ENCODE data around the gene CPN1.

CPN1 gene

DNA sequence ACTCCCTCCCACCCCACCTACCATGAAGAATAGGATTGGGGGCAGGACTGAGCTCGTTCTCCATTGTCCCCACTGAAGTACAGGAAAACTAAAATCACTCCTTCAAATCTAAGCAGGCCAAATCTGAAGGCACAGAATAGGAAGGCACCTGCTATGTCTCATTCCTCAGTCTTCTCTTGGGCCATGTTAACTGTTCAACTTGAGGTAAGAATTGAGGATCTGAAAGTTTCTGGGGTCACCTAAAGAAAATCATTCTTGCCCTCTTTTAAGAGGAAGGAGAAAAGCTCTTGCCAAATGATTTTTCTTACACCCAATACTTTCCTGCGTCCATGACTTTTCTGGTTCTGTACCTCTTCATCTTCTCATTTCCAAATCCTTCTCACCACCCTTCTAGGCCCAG is 4.9 kb downstream of the CPN1 start:
- no peak for DNase-seq (ENCODE audit: low spot score)

DNA sequence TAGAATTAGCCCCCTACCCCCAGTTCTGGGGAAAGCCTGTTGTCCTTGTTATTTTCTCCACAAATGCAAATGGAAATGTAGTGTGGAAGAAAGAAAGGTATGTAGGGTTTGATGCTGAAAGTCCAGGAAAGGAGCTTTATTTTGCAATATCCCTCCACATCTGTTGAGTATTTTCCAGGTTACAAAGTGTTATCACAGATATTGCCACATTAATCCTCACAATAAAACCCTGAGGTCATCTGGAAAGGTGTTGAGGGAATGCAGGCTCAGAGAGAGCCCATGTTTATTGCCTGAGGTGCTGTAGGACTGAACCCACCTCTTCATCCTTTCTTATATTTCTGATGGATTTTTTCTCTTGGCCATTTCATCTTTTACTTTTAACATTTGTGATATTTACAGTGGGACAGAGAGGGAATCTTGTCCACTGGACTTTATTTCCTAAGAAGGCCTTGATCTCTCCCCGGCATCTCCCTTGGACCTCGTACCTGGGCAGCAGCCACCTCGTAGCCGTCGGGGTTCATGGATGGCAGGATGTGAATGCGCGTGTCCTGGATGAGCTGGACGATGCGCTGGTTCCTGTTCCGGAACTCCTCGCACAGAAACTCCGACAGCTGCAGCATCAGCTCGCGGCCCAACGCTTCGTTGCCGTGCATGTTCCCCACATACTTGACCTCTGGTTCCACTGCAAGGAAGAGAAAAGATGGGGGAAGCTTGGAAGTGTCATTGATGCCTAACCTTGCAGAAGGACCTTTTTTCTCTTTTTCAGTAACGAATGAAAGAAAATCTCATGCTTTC is 6.0 kb downstream of the CPN1 start:
- no peak for DNase-seq (ENCODE audit: low spot score)

DNA sequence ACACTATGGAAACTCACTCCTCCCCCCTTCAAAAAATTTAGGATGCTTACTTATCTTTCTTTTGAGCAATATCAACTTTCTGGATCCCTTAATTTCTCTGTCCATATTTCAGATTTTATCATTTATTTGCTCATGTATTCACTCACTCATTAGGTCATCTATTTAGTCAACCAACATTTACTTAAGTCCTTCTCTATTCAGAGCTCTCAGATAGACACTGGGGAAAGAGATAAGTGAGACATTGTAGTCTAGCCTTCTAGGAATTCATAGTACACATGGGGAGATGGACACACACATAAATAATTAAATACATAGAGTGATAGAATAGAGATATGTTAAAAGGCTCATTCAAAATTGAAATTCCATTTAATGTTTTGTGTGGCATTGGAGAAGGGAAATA is 9.2 kb downstream of the CPN1 start:
- no peak for DNase-seq (ENCODE audit: low spot score)

DNA sequence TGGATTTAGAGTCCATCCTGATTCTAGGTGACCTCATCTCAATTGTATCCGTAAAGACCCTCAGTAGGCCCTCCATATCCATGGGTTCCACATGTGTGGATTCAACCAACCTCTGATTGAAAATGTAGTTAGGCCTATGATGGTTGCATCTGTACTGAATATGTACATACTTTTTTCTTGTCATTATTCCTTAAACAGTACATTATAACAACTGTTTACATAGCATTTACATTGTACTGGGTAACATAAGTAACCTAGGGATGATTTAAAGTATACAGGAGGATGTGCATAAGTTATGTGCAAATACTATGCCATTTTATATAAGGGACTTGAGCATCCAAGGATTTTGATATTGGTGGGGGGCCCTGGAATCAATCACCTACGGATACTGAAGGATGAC is 10.1 kb downstream of the CPN1 start:
- DNase-seq (ENCODE audit: low spot score) = no peak

DNA sequence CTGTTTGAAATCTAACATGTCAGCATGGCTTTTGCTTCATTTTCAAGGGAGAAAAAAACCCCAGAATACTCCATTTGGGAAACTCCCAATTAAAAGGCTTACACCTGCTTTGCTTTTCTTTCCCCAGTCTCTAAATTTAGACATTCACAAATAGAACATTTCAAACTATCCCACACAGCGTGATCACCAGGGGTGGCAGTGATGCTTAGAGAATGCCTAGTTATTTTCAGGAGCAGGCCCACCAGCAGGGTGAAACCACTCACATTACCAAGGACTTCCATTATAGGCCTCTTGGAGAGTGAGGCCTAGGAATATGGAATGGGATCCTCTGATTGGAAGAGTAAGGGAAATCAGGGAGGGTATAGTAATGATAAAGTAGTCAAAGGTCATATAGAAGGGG is 14.2 kb downstream of the CPN1 start:
- no peak for DNase-seq (ENCODE audit: low spot score)

DNA sequence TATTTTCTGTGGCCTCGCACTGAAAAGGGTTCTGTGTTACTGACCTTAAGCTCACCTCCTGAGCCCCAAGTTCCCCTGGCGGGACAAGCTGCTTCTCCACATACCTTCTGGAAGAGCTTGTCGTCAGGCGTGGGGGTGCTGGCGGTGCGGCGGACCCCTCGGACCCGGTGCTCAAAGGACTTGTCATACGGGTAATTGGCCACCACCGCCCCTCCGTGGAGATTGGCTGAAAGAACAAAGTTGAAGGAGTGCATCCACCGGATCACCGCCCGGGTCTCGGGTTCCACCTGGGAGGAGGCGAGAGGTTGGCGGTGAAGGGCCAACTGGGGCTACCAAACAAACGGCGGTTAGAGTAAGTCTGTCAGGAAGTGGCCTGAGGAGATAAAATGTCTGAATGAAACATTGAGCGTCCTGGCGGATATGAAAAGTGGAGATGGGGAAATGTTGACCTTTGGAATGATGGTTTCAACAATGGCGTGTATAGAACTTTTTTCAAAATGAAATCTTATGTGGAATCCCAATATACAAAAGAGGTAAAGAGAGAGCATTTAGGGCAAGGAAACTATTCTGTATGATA is 16.5 kb downstream of the CPN1 start:
- no peak for DNase-seq (ENCODE audit: low spot score)

DNA sequence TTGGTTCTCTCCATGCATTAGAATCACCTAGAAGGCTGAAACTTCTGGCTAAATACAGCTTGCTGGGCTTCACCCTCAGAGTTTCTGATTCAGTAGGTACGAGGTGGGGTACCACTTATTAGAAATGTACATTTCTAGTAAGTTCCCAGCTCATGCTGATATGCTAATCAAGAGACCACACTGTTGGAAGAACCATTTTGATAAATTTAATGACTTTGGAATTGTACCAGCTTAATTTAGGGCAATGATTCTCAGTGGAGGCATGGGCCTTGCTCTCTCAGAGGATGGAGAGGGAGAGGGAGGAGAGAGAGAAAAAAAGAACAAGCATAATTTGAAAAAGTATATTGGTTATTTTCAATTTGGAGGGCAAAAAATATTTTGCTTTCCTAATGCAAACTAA is 20.3 kb downstream of the CPN1 start:
- no peak for DNase-seq (ENCODE audit: low spot score)

DNA sequence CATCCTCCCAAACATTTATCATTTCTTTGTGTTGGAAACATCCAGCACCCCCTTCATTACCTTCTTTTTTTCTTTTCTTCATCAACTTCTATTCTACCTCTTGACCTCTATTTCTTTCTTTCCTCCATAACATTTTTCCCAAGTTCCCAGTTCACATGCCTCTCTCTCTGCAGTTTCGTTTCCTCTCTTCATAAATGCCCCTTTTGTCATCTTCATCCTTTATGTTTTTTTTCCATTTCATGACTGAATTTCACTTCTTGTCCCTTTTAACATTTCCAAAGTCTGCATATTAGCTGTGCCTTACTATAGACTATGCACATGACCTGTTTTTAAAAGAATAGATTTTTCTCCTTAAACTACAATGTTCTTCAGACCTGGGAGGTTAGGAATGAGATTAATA is 23.7 kb downstream of the CPN1 start:
- DNase-seq (ENCODE audit: low spot score) = no peak

DNA sequence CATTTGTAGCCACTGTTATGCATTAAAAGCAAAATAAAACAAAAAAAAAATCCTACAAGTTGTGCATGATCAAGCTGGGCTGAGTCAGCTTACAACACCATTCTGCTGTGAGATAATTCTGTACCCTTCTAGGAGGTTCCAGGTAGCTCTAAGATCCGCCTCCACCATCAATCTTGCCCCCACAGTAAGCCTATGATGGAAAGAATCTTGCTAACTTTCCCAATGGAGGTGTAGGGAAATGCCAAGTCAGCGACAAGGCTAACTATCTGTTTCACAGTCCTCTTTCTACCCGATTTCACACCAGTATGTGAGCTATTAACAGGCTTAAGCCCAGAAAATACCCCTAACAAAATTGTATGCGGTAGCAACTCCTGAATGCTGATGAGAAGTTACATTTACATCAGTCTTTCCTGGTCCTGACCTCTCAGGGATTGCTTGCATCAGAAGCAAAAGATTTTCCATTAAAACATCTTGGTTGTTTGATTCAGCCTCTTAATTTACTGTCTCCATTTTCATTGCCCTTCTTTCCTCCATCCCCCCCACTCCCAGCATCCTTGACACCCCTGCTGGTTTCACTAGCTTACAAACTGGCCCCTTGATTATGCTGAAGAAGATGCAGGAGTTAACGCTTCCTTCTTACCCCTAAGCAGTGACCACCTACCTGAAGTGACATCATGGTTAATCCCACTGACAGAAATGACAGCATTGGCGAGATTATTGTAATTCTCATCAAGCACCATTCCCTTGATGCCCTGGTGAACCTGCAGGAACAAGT is 27.8 kb downstream of the CPN1 start:
- DNase-seq (ENCODE audit: low spot score) = no peak

DNA sequence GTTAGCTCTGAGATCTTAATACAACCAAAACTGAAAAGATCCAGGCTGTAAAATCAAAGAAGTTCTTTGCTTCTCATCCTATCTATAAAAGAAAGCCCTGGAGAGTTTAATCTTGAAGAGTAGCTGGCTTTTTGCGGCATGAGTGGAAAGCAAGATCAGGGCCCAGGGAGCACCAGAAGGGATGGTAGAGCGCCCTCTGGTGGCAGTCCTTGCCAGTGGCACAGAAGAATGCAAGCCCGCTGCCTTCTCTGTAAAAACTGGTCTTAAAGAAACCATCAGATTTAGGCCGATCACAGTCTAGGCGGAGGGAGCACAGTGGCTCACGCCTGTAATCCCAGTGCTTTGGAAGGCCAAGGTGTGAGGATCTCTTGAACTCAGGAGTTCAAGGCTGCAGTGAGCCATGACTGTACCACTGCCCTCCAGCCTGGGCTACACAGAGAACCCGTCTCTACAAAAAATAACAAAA is 35.6 kb downstream of the CPN1 start:
- peak; percentile 67 for DNase-seq (ENCODE audit: low spot score)

DNA sequence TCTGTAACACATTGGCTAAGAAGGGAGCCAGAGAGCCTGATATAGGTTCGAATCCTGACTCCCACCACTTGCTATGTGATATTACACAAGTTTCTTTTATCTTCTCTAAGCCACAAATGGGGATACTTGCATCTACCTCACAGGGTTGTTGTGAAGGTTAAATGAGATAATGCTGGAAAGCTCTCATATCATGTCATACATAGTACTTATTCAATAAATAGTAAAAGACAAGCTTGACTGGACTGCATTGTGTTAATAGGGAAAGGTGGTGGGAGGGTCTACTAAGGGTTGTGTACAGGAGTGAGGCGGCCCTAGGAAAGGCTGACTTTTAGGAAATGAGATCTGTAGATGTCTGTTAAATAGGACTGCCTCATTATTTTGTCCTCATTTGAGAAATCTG is 36.1 kb downstream of the CPN1 start:
- no peak for DNase-seq (ENCODE audit: low spot score)

DNA sequence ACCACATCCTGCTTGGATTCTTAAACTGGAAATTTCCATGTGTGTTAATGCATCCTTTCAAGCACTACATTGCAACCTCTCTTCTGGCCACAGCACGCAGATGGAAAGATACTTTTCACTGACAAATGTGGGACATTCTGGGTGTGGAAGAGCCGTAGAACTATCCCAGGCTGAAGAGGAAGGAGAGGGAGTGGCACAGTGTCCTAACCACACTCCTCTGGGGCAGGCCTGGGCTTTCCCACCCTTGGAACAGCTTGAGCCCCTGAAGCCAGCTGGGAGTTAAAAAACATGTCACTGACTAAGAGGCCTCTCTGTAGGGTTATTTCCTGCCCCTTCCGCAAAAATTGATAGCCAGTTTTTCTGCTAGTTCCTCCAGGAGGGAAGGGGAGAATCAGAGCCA is 37.9 kb downstream of the CPN1 start:
- peak; percentile 24 for DNase-seq (ENCODE audit: low spot score)

DNA sequence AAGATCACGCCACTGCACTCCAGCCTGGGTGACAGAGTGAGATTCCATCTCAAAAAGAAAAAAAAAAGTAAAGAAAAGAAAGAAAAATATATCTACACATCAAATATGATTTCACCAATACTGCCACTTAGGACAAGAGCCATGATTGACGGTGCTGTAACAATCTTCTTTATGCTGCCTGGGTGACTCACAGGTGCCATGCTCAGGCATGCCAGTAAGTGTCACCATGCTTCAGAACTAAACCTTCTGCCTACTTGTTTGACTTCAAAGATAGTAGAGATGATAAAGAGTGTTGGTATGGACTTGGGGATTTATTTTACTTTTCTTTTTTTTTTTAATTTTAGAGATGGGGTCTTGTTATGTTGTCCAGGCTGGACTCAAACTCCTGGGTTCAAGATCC is 38.3 kb downstream of the CPN1 start:
- no peak for DNase-seq (ENCODE audit: low spot score)

DNA sequence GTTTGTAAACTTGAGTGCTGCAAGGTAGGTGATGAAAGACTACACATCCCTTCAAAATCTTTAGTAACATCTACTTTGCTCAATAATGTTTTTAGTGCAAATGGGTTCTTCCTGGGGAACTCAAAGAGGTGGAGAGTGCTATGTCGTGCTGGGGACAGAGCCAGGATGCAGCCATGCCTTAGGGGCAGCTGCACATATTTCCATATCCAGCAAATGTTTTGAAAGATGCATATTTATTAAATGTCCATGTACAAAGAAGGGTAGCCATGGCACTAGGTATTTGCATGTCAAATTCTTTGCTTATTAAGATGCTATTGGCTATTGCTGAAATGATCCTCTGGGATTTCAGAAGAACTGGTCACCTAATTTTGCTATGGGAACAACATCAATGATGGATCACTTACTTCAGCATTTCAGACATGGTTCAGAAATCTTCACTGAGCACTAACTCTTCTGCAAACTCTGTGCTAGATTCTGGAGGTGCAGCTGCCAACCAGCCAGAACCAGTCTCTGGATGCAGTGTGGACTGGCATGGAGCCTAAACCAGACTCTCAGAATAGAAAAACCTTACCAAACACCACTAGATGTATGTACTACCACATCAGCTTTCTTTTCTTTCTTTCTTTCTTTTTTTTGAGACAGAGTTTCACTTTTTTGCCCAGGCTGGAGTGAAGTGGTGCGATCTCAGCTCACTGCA is 40.2 kb downstream of the CPN1 start:
- no peak for DNase-seq (ENCODE audit: low spot score)

DNA sequence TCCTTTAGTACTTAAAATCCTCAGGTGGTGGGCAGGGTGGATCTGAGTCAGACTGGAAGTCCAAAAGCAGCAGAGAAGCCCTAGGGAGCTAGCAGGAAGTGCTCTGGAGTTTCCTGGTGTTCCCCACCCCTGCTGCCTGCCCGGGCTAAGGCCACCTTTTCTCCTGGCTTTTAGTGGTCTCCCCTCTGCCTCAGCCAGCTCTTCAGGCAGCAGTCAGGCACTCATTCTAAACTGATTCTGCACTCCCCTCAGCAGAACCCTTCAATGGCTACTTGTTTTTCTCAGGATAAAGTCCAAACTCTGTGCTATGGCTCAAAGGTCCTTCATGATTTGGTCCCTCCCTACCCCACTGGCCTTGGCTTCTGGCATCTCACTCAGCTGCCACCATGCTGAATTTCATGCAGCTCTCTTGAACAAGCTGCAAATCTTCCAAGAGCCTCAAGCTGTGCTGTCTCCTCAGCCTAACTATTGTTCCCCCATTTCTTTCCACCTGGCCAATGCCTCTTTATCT is 43.1 kb downstream of the CPN1 start:
- no peak for DNase-seq (ENCODE audit: low spot score)

DNA sequence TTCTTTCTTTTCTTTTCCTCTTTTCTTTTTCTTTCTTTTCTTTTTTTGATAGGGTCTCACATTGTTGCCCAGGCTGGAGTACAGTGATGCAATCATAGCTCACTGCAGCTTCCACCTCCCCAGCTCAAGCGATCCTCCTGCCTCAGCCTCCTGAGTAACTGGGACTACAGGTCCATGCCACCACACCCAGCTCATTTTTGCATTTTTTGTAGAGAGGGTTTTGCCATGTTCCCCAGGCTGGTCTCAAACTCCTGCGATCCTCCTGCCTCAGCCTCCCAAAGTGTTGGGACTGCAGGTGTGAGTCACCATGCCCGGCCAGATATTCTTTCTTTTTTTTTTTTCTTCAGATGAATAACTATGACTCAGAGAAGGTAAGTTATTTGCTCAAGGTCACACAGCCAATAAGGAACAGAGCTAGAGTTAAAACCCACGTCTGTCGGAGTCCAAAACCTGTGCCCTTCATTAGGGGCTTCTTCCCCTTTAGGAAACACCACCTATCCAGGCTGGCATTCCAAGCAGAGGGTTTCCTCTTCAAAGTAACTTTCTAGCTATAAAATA is 43.8 kb downstream of the CPN1 start:
- no peak for DNase-seq (ENCODE audit: low spot score)

DNA sequence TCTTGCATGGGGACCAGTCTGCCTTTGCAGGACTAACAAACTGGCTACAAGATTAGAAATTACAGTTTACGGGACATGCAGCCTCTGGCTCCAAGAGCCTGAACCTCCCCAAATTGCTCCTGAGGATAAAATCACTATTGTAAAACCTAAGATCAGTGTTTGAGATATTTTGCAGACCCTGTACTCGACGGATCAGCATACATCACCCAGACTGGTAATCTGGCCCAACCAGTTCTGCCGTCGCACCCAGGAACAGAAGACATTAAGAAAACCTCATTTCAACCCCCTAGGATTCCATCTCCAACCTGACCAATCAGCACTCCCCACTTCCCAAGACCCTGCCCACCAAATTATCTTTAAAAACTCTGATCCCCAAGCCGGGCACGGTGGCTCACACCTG is 44.8 kb downstream of the CPN1 start:
- DNase-seq (ENCODE audit: low spot score) = no peak

DNA sequence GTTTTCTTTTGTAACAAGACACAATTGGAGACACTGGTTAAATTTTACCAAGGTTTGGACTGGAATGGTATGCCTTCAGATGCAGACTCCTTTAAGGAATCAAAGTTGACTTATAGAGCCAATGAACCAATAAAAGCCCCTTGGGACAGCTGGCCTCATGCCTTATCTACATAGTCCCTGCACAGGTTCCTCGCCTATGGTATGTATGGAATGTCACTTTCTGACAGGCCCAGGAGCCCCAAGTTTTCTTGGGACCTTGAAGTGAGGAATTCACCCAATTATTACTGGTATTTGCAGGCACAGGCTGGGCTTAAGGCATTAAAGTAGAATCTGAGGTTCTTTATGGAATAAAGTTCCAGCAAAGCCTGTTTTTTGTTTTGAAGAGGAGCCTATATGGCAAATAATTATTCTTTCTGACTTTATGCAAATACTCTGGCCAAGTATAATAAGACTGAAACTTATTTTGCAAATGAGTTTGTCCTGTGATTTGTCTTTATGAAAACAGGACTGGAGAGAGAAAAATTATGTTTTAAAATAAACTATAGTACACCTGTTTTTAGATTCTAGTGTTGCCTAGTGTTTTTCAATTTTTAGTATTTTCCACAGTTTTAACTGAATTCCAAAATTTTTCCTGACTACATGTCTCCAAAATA is 47.8 kb downstream of the CPN1 start:
- no peak for DNase-seq (ENCODE audit: low spot score)

DNA sequence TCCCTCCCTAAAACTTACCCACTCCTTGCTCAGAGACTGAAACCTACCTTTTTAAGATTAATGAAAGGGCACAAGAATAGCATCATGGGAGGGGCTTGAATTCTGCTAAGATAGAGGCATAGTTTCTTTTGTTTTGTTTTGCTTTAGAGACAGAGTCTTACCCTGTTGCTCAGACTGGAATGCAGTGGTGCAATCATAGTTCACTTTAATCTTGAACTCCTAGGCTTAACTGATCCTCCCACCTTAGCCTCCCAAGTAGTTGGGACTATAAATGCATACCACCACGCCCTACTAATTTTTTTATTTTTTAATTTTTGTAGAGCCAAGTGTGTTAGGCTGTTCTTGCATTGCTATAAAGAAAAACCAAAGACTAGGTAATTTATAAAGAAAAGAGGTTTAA is 54.3 kb downstream of the CPN1 start:
- DNase-seq (ENCODE audit: low spot score) = no peak

DNA sequence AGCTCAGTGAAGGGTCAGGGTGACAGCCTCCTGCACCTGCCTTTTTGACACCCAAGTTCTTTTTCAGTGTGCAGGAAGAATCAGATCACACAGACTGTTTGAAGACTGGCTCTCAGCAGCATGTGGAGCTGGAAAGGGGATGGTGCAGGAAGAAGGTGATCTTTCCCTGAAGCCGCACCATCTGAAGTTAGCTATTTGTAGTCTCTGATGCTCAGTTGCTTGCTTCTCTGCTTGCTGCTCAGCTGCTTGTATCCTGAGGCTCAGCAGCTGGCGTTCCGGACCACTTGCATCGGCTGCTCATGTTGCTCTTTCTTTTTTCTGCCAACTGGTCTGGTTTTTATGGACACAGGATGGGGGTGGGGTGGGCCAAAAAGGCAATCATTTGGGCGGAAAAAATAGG is 56.1 kb downstream of the CPN1 start:
- no peak for DNase-seq (ENCODE audit: low spot score)

DNA sequence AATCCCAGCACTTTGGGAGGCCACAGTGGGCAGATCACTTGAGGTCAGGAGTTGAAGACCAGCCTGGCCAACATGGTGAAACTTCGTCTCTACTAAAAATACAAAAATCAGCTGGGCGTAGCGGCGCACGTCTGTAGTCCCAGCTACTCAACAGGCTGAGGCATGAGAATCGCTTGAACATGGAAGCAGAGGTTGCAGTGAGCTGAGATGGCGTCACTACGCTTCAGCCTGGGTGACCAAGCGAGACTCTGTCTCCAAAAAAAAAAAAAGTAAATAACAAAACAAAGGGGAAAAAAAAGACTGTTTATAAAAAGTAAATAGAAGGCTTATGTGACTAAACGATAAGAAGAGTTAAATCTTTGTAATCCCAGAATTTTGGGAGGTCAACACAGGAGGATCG is 56.9 kb downstream of the CPN1 start:
- DNase-seq (ENCODE audit: low spot score) = no peak

DNA sequence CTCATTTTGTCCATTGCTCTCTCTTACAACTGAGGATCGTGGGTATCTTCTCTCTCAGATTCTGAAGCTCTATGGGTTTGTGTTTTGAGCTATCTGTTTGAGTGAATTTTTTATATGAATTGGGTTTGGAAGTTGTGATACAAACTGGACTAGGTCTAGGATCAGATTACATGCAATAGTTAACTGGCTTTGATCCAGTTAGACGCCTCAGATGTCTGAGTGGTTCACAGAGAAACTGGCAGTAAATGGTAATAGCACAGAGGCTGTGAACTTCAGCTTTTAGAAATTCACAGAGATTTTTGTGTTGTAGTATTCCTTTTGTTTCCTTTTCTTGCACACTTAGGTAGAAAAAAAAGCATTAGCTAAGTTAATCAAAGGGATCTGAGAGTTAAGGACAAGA is 59.3 kb downstream of the CPN1 start:
- DNase-seq (ENCODE audit: low spot score) = no peak
